Endothelial cell of umbilical vein (primary cell): ENCODE results near the gene SKI. TPM values are rescaled to one million over a fixed set of nuclear protein-coding genes. Genes with fewer than 3 reads are reported as not detected.

ENCODE experiments used
- BruUV-seq: library from RNA; stranded (reverse); fragments of 400-500 nt; replicated peaks from 2 replicates; lab custom pipeline; 2021; lab: Mats Ljungman, UMichigan
- CTCF ChIA-PET: fragments of 300-600, 350-600 bp; sonication (Branson Sonifier 250); formaldehyde crosslinking; loops from one replicate; lab custom pipeline; 2021; ENCODE audit warnings: antibody characterized with exemption, inconsistent platforms; lab: Charles Lee
- POLR2A ChIA-PET: fragments of 300-600, 350-600 bp; sonication (Branson Sonifier 250); formaldehyde crosslinking; loops from one replicate; lab custom pipeline; 2021; ENCODE audit warnings: antibody characterized with exemption, inconsistent platforms; lab: Charles Lee
- DNase-seq: peaks from one replicate; pipeline ENCODE4 v3.0.0-alpha.2; 2011; ENCODE audit warnings: low read depth, low spot score
- FAIRE-seq: peaks from 2 replicates; lab custom pipeline; 2011; peaks lifted over from hg19 to GRCh38; lab: Jason Lieb, UNC
- H2AFZ ChIP-seq: 2 replicates; pipeline ENCODE4 v1.6.0; 2012; ENCODE audit warnings: low read depth, low read length, control low read depth, inconsistent platforms
- H3K27ac ChIP-seq: 2 replicates; pipeline ENCODE4 v1.5.1; 2011; ENCODE audit warnings: low read depth, mild to moderate bottlenecking, control low read depth, low read length, moderate library complexity; ENCODE audit not compliant: insufficient read depth
- H3K27me3 ChIP-seq, 2 experiments: 2 replicates each; pipeline versions ENCODE4 v1.6.0 to v1.6.1; 2011; ENCODE audit warnings: low read length in 2 of 2, mixed read lengths in 1 of 2; ENCODE audit not compliant: control insufficient read depth in 2 of 2, insufficient read depth in 2 of 2
- H3K36me3 ChIP-seq, 2 experiments: 2 replicates in 1 of 2; 3 replicates in 1 of 2; pipeline ENCODE4 v1.5.1; 2011; ENCODE audit warnings: low read length in 2 of 2, mild to moderate bottlenecking in 1 of 2, moderate library complexity in 1 of 2; ENCODE audit not compliant: control insufficient read depth in 2 of 2, insufficient read depth in 2 of 2; ENCODE audit errors: extremely low read depth in 1 of 2
- H3K4me1 ChIP-seq: 3 replicates; pipeline ENCODE4 v1.5.1; 2011; ENCODE audit warnings: mild to moderate bottlenecking, low read length; ENCODE audit not compliant: control insufficient read depth, insufficient read depth; ENCODE audit errors: extremely low read depth
- H3K4me2 ChIP-seq: 2 replicates; pipeline ENCODE4 v1.6.1; 2011; ENCODE audit warnings: low read length, control low read depth, mixed read lengths; ENCODE audit not compliant: insufficient read depth
- H3K4me3 ChIP-seq, 3 experiments: fragments of 200-600 bp in 1 of 3; sonication (generic), shearing (Covaris generic) in 1 of 3; replicated peaks in 1 of 3; 2 replicates each; pipeline ENCODE4 v1.5.1; 2011 to 2016; ENCODE audit warnings: control low read depth in 3 of 3, low read length in 3 of 3, mild to moderate bottlenecking in 2 of 3, inconsistent platforms in 1 of 3, low read depth in 1 of 3, moderate library complexity in 1 of 3; ENCODE audit not compliant: insufficient read depth in 1 of 3
- H3K79me2 ChIP-seq: 2 replicates; pipeline ENCODE4 v1.6.0; 2012; ENCODE audit warnings: low read length, inconsistent platforms; ENCODE audit not compliant: control insufficient read depth, insufficient read depth
- H3K9ac ChIP-seq: replicated peaks from 2 replicates; pipeline ENCODE3; 2011; ENCODE audit warnings: low read length, control low read depth; ENCODE audit not compliant: insufficient read depth; ENCODE audit errors: extremely low read depth
- H3K9me1 ChIP-seq: replicated peaks from 3 replicates; pipeline ENCODE4 v1.6.0; 2011; ENCODE audit warnings: mild to moderate bottlenecking, low read length; ENCODE audit not compliant: control insufficient read depth, insufficient read depth; ENCODE audit errors: extremely low read depth
- H3K9me3 ChIP-seq: replicated peaks from 2 replicates; pipeline ENCODE4 v1.5.1; 2012; ENCODE audit warnings: low read length, inconsistent platforms; ENCODE audit not compliant: control insufficient read depth, insufficient read depth
- H4K20me1 ChIP-seq: replicated peaks from 2 replicates; pipeline ENCODE3; 2011; ENCODE audit warnings: mild to moderate bottlenecking, low read length; ENCODE audit not compliant: control insufficient read depth, insufficient read depth; ENCODE audit errors: extremely low read depth
- EZH2 ChIP-seq: IDR thresholded peaks from 2 replicates; pipeline ENCODE4 v1.6.1; 2012; ENCODE audit warnings: borderline replicate concordance, low read depth, mild to moderate bottlenecking, moderate library complexity, low read length, inconsistent platforms; ENCODE audit not compliant: severe bottlenecking
- JUN ChIP-seq: IDR thresholded peaks from 2 replicates; pipeline ENCODE4 v1.6.1; 2011; ENCODE audit warnings: borderline replicate concordance, low read depth; ENCODE audit not compliant: insufficient read length, insufficient read depth
- POLR2A ChIP-seq: IDR thresholded peaks from 2 replicates; pipeline ENCODE4 v1.6.1; 2012; ENCODE audit warnings: low read depth, mild to moderate bottlenecking, control low read depth, low read length
- dilution Hi-C: fragments of 300-500 bp; cut with MboI; formaldehyde crosslinking; loops from one replicate; pipeline ENCODE4 v1.15.0; 2019; ENCODE audit warnings: low sequenced_read_pairs; ENCODE audit not compliant: extremely low pct_ligation_motif_present
- intact Hi-C: fragments of 100-400 bp; cut with micrococcal nuclease; formaldehyde crosslinking; loops from one replicate; pipeline ENCODE4 v1.10.0; 2022
- polyA plus RNA-seq, 4 experiments: library from polyadenylated mRNA; depleted of rRNA in 3 of 4; stranded (reverse) in 3 of 4; unstranded in 1 of 4; fragments of >200 nt; gene quantifications; 2 replicates each; pipeline versions ENCODE4 v1.2.1 to v1.2.3, GENCODE V29; 2011 to 2012; ENCODE audit warnings: missing spikeins in 1 of 4
- total RNA-seq: library from RNA; stranded (reverse); gene quantifications from 2 replicates; pipeline ENCODE4 v1.2.3, GENCODE V29; 2021

Gene SKI
- total and polyA plus RNA-seq, 2 donors (not counting 3 experiments of a cell fraction or from before 2014, with no cell fraction given): 11.6 to 80.3 TPM

- Histone ChIP-seq H4K20me1 (no peaks in the 10 kb centered on the region), H2AFZ (no peak overlapping the region), H3K27me3 (no peaks in the 10 kb centered on the region), H3K36me3 (no peaks in the 10 kb centered on the region), H3K79me2 (no peaks in the 10 kb centered on the region), H3K9me1 (no peaks in the 10 kb centered on the region), H3K27ac (no peak overlapping the region), H3K9ac (no peak overlapping the region), H3K4me3 (no peak overlapping the region), H3K4me2 (no peak overlapping the region), H3K9me3 (no peaks in the 10 kb centered on the region), H3K4me1 (no peaks in the 10 kb centered on the region)
- no peak for TF ChIP-seq EZH2
- intact Hi-C loops (no loop called here), dilution Hi-C loops (no loop called here)
- no TSS peak for BruUV-seq
- FAIRE-seq (no peak), DNase-seq (no peak)
- ChIA-PET CTCF (no interaction called here), POLR2A (no interaction called here)
These were observed 48.7 kb upstream of the SKI start for GRCh38 chr1:2179283-2180013.

GRCh38 chr1:2180297-2181245, 47.5 kb upstream of the SKI start:
- H3K4me3 ChIP-seq: no peak overlapping the region
- H3K79me2 ChIP-seq: no peaks in the 10 kb centered on the region
- H3K9me1 ChIP-seq: no peaks in the 10 kb centered on the region
- no peak overlapping the region for H3K27ac ChIP-seq
- no peaks in the 10 kb centered on the region for H3K27me3 ChIP-seq
- no peaks in the 10 kb centered on the region for H4K20me1 ChIP-seq
- DNase-seq (no peak), FAIRE-seq (no peak)
- H3K36me3 ChIP-seq: no peaks in the 10 kb centered on the region
- H3K9ac ChIP-seq: no peak overlapping the region
- dilution Hi-C loops (no loop called here), intact Hi-C loops (no loop called here)
- CTCF ChIA-PET: no interaction called here
- POLR2A ChIA-PET: no interaction called here
- H3K4me1 ChIP-seq: no peaks in the 10 kb centered on the region
- TF ChIP-seq POLR2A (no peak), JUN (peak; percentile 48)
- no peak overlapping the region for H2AFZ ChIP-seq
- no peak overlapping the region for H3K4me2 ChIP-seq
- BruUV-seq: no TSS peak
- H3K9me3 ChIP-seq: no peaks in the 10 kb centered on the region
